ENCODE results near the gene P4HA2.

Gene P4HA2

DNA sequence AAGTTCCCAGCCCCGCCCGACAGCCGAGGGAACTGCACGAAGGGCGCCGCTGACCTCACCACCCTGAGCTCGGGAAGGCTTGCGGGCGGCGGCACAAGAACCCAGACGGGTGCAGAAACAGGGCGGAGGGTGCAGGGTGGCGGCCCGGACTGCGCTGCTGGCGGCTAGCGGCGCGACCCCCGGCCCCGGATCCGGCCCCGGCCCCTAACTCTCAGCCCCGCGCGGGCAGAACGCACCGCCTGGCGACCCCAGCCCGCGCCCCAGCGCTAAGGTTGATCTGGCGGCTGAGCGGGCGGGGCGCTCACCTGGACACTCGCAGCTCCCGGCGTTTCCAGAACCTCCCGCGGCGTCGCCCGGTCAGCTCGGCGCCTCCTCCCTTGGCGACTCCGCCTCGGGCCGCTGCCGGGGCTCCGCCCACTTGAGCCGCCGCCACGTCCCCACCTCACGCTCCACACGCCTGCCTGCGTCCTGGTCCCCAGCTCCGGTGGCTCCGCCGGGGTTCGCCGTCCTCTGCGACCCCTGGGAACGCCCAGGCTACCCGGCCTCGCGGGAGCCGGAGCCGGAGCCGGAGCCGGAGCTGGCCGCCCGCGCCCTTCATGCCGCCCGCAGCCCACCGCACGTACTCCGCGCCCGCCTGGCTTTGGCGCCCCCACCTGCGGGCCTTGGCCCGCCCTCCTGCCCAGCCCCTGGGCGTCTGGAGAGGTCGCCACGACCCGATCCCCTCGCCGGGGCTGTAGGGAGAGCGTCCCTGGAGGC is at the start of gene P4HA2:
TSS of gene P4HA2 (minus strand) at position 369 of the 756 bp plus-strand sequence. CDS start 9,227 bp downstream, outside the sequence.
- peak; percentile 29 for DNase-seq

DNA sequence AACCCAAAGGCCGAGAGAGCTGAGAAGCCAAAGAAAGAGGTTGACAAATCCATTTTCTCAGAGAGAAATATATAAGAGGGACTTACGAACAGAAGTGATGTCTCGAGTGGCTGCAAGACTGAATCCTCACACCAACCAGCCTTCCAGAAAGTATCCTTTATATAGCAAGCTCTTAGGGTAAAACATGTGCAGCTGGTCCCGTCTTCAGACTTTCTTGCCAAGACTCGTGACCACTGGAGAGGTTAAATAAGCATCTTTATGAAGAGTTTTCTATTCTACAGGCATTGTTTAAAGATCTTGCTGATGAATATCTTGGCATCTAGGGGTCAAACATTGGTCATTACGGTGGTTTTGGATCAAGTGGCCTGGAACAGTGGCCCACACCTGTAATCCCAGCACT is 49.6 kb upstream of the P4HA2 start:
- DNase-seq = no peak

DNA sequence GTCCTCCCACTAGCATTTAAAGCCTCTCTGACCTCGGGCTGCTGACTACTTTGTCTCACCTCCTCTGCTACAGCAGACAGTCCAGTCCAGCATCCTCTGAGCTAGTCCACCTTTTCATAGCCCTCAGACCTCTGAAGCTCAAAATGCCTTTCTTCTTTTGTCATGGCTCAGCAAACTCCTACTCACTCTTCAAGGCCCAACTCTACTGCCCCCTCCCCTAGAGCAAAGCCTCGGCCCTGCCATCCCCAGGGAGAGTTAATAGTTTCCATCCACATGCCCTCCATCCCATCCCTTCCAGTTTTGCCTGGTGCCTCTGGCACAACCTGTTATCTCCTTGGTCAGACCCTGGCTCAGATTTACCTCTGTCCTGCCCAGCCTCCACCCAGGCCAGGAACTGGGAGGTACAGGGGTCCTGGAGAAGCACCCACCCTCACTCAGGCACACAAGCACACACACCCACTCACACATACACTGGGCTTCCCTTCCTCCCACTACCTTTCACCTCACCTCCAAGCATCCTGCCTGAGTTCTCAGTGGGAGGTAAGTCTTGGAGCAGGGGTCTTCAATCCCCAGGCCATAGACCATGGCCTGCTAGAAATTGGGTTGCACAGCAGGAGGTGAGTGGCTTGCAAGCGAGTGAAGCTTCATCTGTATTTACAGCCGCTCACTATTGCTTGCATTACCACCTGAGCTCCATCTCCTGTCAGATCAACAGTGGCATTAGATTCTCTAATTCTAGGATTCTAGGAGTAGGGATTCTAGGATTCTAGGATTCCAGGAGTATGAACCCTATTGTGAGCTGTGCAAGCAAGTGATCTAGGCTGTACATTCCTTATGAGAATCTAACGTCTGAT is 47.9 kb upstream of the P4HA2 start:
- DNase-seq = no peak

- DNase-seq = no peak
Measured at GRCh38 chr5:132274050-132274792, 46.6 kb upstream of the P4HA2 start.

- DNase-seq = no peak
Measured at GRCh38 chr5:132273631-132274030, 46.0 kb upstream of the P4HA2 start.

DNA sequence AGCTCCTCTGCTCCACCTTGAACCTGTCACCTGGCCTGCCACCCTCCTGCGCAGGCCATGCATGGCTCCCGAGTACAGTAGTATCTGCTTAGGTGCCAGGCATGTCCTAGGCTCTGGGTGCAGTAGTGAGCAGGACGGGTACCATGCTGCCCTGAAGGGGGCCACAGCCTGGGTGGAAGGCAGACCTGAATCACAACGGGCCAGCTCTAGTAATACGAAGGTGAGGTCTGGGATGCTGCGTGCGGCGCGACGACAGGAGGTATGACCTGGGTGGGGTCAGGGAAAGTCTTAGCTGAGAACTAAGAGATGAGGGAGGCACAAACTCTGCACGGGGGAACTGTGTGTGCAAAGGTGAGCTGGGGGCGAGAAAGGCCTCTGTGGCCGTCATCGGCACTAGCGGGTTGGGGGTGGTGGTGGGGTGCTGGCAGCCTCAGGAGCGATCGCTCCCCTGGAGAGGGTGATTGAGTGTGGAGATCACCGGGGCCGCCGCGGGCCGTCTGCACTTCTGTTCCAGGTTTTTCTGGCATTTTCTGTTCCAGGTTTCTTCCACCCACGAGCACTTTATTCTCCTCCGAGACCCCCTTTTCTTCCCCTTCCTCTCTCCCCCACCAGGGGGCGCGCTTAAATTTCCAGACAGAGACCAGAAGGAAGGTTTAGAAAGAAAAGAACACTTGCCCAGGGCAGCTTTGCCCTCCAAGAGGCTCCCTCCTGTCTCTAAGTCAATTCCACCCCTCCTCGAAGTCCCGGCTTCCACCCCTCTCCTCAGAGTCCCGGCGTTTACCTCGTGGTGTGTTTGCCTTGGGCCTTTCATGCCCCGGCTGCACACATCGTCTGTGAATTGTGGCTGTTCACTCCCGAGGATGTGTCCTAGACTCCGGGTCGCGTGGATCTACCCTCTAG is 44.9 kb upstream of the P4HA2 start:
- no peak for DNase-seq

DNA sequence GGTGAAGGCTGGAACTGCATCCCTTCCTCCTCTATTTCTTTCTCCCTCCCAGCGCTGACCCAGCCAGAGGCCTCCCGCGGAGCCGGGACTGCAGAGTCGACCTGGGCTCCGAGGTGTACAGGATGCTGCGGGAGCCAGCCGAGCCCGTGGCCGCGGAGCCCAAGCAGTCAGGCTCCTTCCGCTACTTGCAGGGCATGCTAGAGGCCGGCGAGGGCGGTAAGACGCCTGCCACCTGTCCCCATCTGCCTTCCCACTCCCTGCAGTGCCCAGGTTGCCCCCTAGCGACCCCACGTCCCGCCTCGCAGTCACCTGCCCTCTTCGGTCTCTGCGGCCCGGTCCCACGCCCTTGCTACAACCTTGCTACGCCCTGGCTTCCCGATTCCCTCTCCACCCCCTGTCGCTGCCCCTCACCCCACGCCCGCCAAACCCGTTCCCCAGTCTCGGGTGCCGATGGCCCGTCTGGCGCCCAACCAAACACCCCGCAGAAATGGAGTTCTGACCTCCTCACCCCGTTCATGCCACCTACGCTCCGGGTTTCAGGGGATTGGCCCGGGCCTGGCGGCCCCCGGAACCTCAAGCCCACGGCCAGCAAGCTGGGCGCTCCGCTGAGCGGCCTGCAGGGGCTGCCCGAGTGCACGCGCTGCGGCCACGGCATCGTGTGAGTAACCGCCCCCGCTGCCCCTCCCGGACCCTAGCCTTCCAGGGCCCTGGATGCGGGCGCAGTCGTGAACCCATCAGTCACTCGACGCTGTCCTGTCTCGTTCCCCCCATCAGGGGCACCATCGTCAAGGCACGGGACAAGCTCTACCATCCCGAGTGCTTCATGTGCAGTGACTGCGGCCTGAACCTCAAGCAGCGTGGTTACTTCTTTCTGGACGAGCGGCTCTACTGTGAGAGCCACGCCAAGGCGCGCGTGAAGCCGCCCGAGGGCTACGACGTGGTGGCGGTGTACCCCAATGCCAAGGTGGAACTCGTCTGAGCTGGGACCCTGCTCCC is 43.9 kb upstream of the P4HA2 start:
- DNase-seq = no peak

GRCh38 chr5:132270706-132271105 is 43.1 kb upstream of the P4HA2 start:
- no peak for DNase-seq

GRCh38 chr5:132270335-132270665 is 42.6 kb upstream of the P4HA2 start:
- DNase-seq = no peak

- DNase-seq = no peak
Measured at GRCh38 chr5:132269635-132270334, 42.1 kb upstream of the P4HA2 start.

GRCh38 chr5:132268769-132269551 is 41.3 kb upstream of the P4HA2 start:
- DNase-seq = no peak

GRCh38 chr5:132267931-132268768 is 40.5 kb upstream of the P4HA2 start:
- no peak for DNase-seq

DNA sequence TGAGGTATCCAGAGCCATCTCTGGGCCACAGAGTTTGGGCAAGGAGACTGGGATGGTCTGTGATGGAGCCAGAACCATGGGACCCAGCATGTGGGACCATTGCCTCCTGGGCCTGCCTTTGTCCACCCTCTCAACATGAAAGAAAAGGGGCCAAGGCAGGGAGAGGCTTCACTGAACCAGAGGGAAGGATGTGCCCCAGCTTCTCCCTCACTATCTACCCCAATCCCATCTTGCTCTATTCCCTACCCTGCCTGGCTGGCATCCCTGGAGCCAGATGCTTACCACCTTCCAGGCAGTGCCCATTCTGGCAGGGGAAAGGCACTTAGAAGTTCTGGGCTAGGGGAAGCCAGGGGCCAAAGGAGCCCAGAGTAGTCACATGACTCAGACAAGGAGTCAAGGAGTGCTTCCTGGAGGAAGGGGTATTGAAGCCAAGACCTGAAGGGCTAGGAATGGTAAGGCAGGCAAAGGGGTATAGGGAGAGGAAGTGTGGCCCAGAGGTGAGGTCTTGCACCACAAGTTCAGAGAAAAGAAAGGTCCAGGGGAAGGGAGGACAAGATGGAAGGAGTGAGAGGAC is 39.6 kb upstream of the P4HA2 start:
- no peak for DNase-seq

DNA sequence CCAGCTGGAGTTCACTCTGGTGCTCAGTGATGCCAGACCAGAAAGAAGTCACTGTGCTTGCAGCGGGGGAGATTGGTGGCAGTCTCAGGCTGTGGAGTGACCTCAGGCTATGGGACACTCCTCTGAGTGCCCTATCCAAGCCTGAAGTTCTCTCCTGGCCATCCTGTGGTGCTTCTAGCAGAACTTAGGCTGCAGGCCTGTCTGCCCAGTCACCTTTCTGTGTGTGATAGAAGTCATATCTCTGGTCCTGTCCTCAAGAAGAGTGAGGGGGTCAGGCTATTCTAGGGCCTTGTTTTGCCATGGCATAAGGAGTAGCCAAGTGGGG is 39.1 kb upstream of the P4HA2 start:
- no peak for DNase-seq

DNA sequence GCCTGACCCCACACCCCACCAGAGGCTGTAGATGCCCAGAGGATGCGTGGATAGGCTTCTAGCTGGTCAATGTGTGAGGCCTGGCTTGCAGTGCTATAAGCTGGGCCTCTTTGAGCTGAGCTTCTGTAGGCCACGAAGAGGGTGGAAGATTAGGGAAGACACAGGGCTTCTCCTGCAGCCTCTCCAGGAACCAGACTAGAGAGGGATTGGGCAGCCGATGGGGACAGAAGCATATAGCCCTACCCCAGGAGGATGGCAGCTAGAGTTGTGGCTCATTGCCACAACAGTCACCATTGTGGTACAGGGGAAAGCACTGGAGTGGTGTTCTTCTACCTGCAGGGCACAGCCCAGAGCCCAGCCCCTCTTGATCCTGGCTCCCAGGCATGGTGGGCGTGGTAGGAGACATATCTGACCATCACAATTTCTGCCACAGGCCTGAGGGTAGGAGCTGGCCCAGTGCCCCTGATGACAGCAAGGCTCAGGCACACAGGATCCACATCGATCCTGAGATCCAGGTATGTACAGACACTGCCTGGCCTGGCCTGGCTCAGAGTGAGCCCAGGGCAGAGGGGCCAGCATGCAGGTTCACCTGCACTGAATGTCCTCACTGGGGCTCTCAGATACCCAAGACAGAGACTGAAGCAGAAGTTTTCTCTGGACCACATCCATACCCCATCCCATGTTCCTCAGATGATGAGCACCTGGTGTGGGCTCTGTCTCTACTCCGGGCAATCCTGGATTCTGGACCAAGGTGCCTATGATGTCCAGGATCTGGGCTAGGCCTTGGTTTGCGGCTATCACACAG is 38.6 kb upstream of the P4HA2 start:
- DNase-seq = no peak

- DNase-seq = peak; percentile 78
Measured at GRCh38 chr5:132265336-132266030, 37.8 kb upstream of the P4HA2 start.

All from GOT3 (cell line).